HG03571 (cell line): Measurements from ENCODE around the gene SPRR2B.
"Not testable (repeated sequence)": the region's sequence is repeated elsewhere in the genome, so short reads cannot be mapped to it uniquely, and the experiment has no call there.

Experiments used
- ATAC-seq: cut with Tn5 transposase; IDR thresholded peaks from one replicate; pipeline ENCODE4 v1.9.1; 2021; ENCODE audit not compliant: unreplicated experiment

Gene SPRR2B

DNA sequence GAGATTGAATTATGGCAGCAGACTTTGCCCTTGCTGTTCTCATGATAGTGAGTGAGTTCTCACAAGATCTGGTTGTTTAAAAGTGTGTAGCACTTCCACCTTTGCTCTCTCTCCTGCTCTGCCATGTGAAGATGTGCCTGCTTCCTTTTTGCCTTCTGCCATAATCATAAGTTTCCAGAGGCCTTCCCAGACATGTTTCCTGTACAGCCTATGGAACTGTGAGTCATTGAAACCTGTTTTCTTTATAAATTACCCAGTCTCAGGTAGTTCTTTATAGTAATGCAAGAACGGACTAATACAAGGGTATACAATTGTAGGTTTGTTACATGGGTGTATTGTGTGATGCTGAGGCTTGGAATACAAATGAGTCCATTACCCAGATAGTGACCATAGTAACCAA is 36.2 kb downstream of the SPRR2B start:
- no peak for ATAC-seq

DNA sequence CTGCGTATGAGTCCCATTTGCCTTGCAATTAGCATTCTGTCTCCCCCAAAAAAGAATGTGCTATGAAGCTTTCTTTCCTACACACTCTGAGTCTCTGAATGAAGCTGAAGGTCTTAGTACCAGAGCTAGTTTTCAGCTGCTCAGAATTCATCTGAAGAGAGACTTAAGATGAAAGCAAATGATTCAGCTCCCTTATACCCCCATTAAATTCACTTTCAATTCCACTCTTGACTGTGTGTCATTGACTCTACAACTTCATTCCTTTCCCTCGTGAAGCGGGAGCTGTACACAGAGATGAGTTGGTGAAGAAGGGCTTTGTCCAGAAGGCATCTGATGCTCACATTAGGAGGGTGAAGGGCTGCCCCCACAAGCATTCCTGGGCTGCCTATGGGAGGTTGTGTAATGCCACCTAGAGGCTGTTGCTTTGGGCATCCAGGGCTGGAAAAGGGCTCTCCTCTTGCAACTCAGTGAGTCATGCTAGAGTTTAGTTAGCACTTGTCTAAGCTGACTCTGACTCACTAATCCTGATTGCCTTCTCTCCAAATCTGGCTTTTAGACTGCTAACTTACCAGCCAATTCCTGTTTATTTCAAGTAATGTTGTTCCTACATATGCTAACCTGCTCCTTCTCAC is 38.6 kb downstream of the SPRR2B start:
- ATAC-seq: no peak

DNA sequence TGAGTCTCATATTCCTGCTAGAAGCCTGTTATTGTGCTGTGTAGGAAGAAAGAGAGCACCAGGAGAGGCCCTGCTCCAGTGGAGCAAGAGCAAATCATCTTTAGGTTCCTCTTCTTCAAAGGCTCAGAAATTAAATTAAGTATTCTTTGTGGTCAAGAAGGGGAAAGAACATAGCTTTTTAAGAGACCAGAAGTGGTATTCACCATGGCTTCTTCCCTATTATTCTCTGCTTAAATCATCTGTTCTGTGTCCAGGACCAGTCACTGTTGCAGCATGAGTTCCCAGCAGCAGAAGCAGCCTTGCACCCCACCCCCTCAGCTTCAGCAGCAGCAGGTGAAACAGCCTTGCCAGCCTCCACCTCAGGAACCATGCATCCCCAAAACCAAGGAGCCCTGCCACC is 39.3 kb downstream of the SPRR2B start:
- no peak for ATAC-seq

DNA sequence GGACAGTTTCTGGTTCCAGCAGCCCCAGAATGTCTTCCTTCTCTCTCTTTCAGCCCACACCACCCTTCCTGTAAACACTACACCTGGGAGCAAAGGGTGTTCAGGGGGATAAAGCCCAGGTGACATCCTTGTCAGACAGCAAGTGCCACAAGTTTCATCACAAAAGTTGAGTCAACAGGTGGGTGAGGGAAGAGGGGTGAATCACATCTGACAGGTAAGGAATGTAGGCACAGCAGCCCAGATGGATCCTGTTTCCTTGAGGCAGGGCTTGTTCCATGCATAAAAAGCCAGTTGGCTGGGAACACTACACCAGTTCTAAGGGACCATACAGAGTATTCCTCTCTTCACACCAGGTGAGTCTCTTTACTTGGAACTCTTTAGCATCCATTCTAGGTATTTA is 40.5 kb downstream of the SPRR2B start, which contains the start of gene SPRR1B:
Gene SPRR1B, plus strand, starts transcription at position 309 of the 400 bp plus-strand sequence. CDS start 1,143 bp downstream, outside the sequence.
- no peak for ATAC-seq

DNA sequence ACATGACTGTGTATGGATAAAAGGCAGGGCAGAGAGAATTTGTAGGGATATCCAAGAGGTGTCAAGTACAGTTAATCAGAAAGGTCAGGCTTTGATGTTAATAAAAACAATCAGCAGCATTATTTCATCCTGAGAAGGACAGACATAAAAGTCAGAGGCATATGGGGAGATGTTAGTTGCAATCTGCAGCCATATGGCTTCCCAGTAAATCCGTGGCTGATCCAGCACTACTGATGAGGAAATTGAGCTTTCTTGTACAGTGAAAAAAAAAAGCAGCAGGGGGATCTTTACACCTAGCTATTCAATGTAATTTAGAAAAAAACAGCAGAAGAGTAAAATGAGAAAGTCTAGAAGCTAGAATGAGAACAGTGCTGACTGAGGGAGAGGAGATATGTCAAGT is 42.6 kb downstream of the SPRR2B start:
- ATAC-seq: no peak

DNA sequence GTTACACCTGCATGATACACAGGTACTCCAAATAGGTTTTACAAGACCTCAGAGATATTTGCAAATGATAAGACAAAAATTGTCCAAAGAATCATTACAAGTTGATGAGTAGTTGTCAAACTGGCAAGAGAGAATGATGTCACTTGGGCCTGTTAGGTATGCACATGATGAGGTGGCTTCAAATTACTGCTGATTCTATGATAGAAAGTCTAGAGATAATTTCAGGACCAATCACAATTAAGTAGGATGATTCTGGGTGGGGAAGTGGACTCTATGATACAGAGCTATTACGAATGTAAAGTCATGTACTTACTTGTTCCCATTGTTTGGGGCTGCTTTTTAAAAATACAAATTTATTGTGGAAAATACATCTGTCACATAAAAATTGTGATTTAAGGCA is 45.6 kb downstream of the SPRR2B start:
- ATAC-seq: no peak

DNA sequence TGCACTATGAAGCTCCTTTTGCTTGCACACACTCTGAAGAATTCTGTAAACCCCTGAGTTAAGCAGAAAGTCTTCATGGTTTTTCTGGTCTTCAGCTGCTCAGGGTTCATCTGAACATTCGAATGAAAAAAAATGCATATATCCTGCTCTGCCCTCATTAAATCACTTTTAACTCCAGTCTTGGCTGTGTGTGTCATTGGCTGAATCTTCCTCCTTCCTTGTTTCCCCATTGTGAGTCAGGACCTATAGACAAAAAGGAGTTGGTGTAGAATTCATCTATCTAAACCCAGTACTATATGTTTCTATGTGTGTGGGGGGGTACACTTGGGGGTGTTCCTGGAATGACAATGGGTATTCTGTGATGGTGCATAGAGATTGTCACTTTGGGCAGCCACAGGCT is 47.0 kb downstream of the SPRR2B start:
- no peak for ATAC-seq

DNA sequence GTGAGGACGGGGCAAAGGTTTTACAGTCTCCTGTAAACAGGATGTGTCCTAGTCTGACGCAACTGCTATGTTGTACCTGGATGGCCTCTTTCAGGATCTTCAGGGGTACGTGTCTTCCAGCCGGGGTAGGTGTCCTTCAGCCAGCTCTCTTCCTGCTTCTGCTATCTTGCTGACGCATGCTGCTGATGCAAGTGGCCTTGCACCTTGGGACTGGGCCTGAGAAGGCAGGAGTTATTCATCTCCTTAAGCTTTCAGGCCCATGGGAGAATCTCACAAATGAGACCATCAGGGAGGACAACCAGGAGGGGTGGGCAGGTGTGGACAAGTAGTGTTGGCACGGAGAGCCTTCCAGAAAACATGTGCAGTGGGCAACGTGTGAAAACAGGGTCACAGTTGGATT is 48.3 kb downstream of the SPRR2B start:
- no peak for ATAC-seq

DNA sequence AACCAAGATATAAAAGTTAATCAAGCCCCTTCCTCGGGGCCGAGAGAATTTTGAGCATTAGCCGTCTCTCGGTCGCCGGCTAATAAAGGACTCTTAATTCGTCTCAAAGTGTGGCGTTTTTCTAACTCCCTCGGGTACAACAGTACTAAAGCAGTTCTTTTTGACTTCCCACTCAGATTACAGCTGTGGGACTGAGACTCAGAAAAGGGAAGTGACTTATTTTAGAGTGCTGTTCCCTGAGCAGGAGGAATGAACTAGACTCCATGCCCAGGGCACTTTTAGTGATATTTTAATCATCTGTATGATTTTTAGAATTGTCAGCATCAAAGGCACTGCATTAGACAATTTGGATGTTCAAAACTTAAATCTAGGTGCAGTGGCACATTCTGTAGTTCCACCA is 49.1 kb downstream of the SPRR2B start:
- not testable (repeated sequence) for ATAC-seq

DNA sequence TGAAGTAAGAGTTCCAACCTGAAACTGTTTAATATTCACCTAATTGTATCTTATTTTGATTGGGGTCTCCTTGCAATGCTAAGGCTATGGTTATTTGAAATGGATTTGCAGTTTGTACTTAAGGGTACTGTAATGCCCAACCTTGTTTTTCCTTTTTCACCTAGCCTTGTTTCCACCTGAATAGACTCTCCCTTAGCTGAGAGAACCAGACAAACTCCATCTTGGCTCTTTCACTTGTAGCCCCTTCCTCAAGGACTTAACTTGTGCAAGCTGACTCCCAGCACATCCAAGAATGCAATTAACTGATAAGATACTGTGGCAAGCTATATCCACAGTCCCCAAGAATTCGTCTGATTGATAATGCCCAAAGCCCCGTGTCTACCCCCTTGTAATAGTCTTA is 49.6 kb downstream of the SPRR2B start:
- ATAC-seq: not testable (repeated sequence)
